C4-2B (cell line): ENCODE data around the gene CASKIN2.
A peak's percentile ranks its signal among the peaks of the same experiment; 100 is the strongest.

Experiments
- ZFX ChIP-seq: fragments of 450-650 bp; IDR thresholded peaks from 2 replicates; pipeline ENCODE4 v1.6.1; 2017
- TF ChIP-seq, protein P1 (sequence below): fragments of 450-650 bp; conservative IDR thresholded peaks from 2 replicates; pipeline ENCODE4 v1.5.1; 2017; ENCODE audit warnings: mild to moderate bottlenecking

DNA sequence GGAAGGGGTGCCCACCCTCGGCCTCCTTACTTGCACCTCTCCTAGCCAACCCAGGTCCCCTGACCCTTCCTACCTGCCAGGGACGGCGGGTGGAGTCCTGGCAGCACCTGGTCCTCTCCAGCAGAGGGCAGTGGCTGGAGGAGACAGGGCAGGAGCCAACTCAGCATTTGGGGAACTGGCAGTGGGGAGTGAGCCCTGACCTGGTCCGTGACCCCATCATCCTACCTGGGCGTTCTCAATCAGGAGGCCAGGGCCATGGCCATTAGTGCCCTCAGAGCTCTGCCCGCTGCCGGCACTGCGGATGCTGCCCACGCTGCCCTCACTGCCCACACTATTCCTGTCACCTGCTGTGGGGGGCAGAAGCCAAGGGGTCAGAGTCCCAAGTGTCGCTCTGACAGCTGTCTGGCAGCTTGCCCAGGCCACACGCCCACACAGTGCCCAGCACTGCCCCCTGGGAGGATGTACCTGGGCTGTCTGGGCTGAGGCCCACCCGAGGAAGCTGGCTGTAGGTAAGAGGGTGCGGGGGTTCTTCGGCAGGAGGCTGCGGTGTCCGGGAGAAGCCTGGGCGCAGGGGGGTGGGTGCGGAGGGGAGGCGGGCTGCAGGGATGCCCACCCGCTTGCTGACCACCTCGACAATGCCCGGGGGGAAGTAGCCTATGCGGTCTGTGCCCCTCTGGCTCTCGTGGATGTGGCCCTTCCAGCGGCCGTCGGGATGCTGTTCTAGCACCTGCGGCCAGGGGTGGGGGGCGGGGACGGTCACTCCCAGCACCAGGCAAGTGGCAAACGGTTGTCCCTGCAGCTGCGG is 10.8 kb downstream of the CASKIN2 start:
- TF ChIP-seq, protein P1, sequence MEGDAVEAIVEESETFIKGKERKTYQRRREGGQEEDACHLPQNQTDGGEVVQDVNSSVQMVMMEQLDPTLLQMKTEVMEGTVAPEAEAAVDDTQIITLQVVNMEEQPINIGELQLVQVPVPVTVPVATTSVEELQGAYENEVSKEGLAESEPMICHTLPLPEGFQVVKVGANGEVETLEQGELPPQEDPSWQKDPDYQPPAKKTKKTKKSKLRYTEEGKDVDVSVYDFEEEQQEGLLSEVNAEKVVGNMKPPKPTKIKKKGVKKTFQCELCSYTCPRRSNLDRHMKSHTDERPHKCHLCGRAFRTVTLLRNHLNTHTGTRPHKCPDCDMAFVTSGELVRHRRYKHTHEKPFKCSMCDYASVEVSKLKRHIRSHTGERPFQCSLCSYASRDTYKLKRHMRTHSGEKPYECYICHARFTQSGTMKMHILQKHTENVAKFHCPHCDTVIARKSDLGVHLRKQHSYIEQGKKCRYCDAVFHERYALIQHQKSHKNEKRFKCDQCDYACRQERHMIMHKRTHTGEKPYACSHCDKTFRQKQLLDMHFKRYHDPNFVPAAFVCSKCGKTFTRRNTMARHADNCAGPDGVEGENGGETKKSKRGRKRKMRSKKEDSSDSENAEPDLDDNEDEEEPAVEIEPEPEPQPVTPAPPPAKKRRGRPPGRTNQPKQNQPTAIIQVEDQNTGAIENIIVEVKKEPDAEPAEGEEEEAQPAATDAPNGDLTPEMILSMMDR: peak; percentile 86
- no peak for TF ChIP-seq ZFX
